HEK293 (cell line): ENCODE results near the gene CSK.
A peak's percentile ranks its signal among the peaks of the same experiment; 100 is the strongest.

ENCODE experiments used
- CTCF ChIA-PET: fragments of 350-600 bp; formaldehyde crosslinking; extraction: SDS; loops from one replicate; lab custom pipeline; 2021; ENCODE audit warnings: antibody characterized with exemption; lab: Yijun Ruan, JAX
- POLR2A ChIA-PET: fragments of 300-600 bp; formaldehyde crosslinking; extraction: SDS; loops from one replicate; lab custom pipeline; 2020; ENCODE audit warnings: antibody characterized with exemption, inconsistent platforms; lab: Yijun Ruan, JAX
- H3K27ac ChIP-seq: fragments of 200-500 bp; sonication (Bioruptor generic); 2 replicates; pipeline ENCODE4 v1.5.1; 2014; ENCODE audit warnings: low read depth, low read length, control low read depth, inconsistent platforms; ENCODE audit errors: extremely low read depth
- H3K36me3 ChIP-seq, 2 experiments: fragments of 200-500 bp in 1 of 2; sonication (Bioruptor generic) in 1 of 2; 1 replicate in 1 of 2; 2 replicates in 1 of 2; pipeline ENCODE4 v1.5.1; 2014 to 2017; ENCODE audit warnings: inconsistent platforms in 2 of 2, low read length in 2 of 2; ENCODE audit not compliant: control insufficient read depth in 2 of 2, insufficient read depth in 1 of 2
- H3K4me1 ChIP-seq: fragments of 200-500 bp; sonication (Bioruptor generic); 2 replicates; pipeline ENCODE4 v1.5.1; 2014; ENCODE audit warnings: mild to moderate bottlenecking, low read length, inconsistent platforms; ENCODE audit not compliant: control insufficient read depth, insufficient read depth
- H3K4me3 ChIP-seq: 2 replicates; pipeline ENCODE4 v1.5.1; 2011; ENCODE audit warnings: low read depth, mild to moderate bottlenecking, control low read depth, low read length, moderate library complexity
- H3K9me3 ChIP-seq: fragments of 200-500 bp; sonication (Bioruptor generic); 2 replicates; pipeline ENCODE4 v1.5.1; 2014; ENCODE audit warnings: low read depth, low read length, inconsistent platforms; ENCODE audit not compliant: control insufficient read depth, insufficient read depth
- PRDM10 ChIP-seq: fragments of 450-650 bp; formaldehyde crosslinking; IDR thresholded peaks from 2 replicates; pipeline ENCODE4 v1.5.1; 2016; ENCODE audit warnings: missing biosample characterization, missing genetic modification characterization
- SP2 ChIP-seq: fragments of 450-650 bp; formaldehyde crosslinking; IDR thresholded peaks from 2 replicates; pipeline ENCODE4 v1.5.1; 2016; ENCODE audit warnings: missing biosample characterization, missing genetic modification characterization
- ZBTB48 ChIP-seq: fragments of 450-650 bp; formaldehyde crosslinking; IDR thresholded peaks from 2 replicates; pipeline ENCODE4 v1.5.1; 2016; ENCODE audit warnings: missing biosample characterization, missing genetic modification characterization
- ZEB2 ChIP-seq: fragments of 450-650 bp; formaldehyde crosslinking; IDR thresholded peaks from 2 replicates; pipeline ENCODE4 v1.5.1; 2016; ENCODE audit warnings: missing biosample characterization, missing genetic modification characterization
- ZFP3 ChIP-seq: fragments of 450-650 bp; formaldehyde crosslinking; IDR thresholded peaks from 2 replicates; pipeline ENCODE4 v1.5.1; 2016; ENCODE audit warnings: low read depth, missing biosample characterization, missing genetic modification characterization
- ZFP69B ChIP-seq: fragments of 450-650 bp; formaldehyde crosslinking; IDR thresholded peaks from 2 replicates; pipeline ENCODE4 v1.5.1; 2016; ENCODE audit warnings: missing biosample characterization, missing genetic modification characterization
- ZIC2 ChIP-seq: fragments of 450-650 bp; formaldehyde crosslinking; IDR thresholded peaks from 2 replicates; pipeline ENCODE4 v1.5.1; 2016; ENCODE audit warnings: missing biosample characterization, missing genetic modification characterization
- ZNF148 ChIP-seq: fragments of 450-650 bp; formaldehyde crosslinking; IDR thresholded peaks from 2 replicates; pipeline ENCODE4 v1.5.0; 2017; ENCODE audit warnings: missing biosample characterization, missing genetic modification characterization, borderline replicate concordance
- ZNF350 ChIP-seq: fragments of 450-650 bp; formaldehyde crosslinking; IDR thresholded peaks from 2 replicates; pipeline ENCODE4 v1.5.0; 2017; ENCODE audit warnings: missing biosample characterization, mild to moderate bottlenecking, missing genetic modification characterization
- ZNF449 ChIP-seq: fragments of 450-650 bp; formaldehyde crosslinking; IDR thresholded peaks from 2 replicates; pipeline ENCODE4 v1.5.1; 2017; ENCODE audit warnings: missing biosample characterization, mild to moderate bottlenecking, missing genetic modification characterization, moderate library complexity
- ZNF704 ChIP-seq: fragments of 450-650 bp; formaldehyde crosslinking; IDR thresholded peaks from 2 replicates; pipeline ENCODE4 v1.5.1; 2016; ENCODE audit warnings: missing biosample characterization, missing genetic modification characterization
- ZNF792 ChIP-seq: fragments of 450-650 bp; formaldehyde crosslinking; IDR thresholded peaks from 2 replicates; pipeline ENCODE4 v1.5.1; 2016; ENCODE audit warnings: missing biosample characterization, missing genetic modification characterization
- ZSCAN16 ChIP-seq: fragments of 450-650 bp; formaldehyde crosslinking; IDR thresholded peaks from 2 replicates; pipeline ENCODE4 v1.5.1; 2016; ENCODE audit warnings: missing biosample characterization, missing genetic modification characterization
- ZSCAN4 ChIP-seq: fragments of 450-650 bp; formaldehyde crosslinking; IDR thresholded peaks from 2 replicates; pipeline ENCODE4 v1.5.1; 2017; ENCODE audit warnings: missing biosample characterization, missing genetic modification characterization

Gene CSK

GRCh38 chr15:74773329-74773728 lies 8.6 kb upstream of the CSK start (continued):
- TF ChIP-seq PRDM10 (tag by site-specific recombination) (no peak), ZNF350 (tag by site-specific recombination) (no peak), ZBTB48 (no peak), SP2 (no peak), ZSCAN16 (tag by site-specific recombination) (no peak), ZFP69B (tag by site-specific recombination) (no peak), ZNF704 (tag by site-specific recombination) (no peak), ZEB2 (tag by site-specific recombination) (no peak), ZNF792 (tag by site-specific recombination) (no peak), ZFP3 (no peak)

GRCh38 chr15:74773731-74774252 lies 8.1 kb upstream of the CSK start:
- Histone ChIP-seq H3K4me1 (peaks cover 10% of the 10 kb centered on the region), H3K27ac (no peak overlapping the region), H3K36me3 (no peaks in the 10 kb centered on the region), H3K9me3 (no peaks in the 10 kb centered on the region), H3K4me3 (no peak overlapping the region)
- POLR2A ChIA-PET, result no interaction called here
- no peak for TF ChIP-seq ZSCAN4 (tag by site-specific recombination)
- TF ChIP-seq ZIC2, result peak; percentile 18; the same call in 1 of the 2 replicates
- TF ChIP-seq ZNF148 (tag by site-specific recombination), result no peak
- TF ChIP-seq ZNF449 (tag by site-specific recombination), result peak; percentile 73; the same call in 1 of the 2 replicates
- CTCF ChIA-PET, result interaction anchor here (0.6 to 21.6 kb wide), 7 partner anchors 16 to 402 kb away, joined by 3 to 800 read pairs (median 84); partner anchors contain the start of genes CSK and RPP25
